SIG-M5 treated with dmso at 0.1 percent for 504 hours (cell line): ENCODE data around the gene RTP2.

ENCODE experiments used
- DNase-seq: peaks from one replicate; lab custom pipeline; 2025; ENCODE audit not compliant: unreplicated experiment; lab: John Stamatoyannopoulos, UW

The RTP2 gene, protein sequence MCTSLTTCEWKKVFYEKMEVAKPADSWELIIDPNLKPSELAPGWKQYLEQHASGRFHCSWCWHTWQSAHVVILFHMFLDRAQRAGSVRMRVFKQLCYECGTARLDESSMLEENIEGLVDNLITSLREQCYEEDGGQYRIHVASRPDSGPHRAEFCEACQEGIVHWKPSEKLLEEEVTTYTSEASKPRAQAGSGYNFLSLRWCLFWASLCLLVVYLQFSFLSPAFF

DNA sequence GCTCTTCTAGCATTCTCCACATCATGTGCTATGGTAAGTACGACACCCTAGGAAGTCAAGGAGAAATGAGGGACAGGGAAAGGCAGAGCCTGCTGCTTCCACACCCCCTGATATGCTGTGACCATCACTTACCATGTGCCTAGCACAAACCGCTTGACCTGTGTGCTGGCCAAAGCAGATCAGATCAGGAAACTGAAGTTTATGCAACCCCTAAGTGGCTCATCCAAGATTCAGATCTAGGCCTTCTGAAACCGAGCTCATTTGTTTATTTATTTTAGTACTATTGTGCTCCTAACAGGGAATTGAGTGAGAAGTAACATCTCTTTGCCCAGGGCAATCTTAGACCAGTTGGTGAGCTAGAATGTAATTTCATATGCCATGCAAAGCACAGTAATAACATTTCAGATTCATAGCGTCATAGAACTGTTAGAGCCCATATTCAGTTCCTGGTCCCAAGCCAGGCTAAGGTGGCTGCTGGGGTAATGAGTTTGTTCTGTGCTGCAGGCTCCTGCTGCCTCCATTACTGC, at the start of gene RTP2:
Gene RTP2, minus strand, starts transcription at position 51 of the 527 bp plus-strand sequence. CDS start 429 bp downstream, outside the sequence.
- DNase-seq = no peak

DNA sequence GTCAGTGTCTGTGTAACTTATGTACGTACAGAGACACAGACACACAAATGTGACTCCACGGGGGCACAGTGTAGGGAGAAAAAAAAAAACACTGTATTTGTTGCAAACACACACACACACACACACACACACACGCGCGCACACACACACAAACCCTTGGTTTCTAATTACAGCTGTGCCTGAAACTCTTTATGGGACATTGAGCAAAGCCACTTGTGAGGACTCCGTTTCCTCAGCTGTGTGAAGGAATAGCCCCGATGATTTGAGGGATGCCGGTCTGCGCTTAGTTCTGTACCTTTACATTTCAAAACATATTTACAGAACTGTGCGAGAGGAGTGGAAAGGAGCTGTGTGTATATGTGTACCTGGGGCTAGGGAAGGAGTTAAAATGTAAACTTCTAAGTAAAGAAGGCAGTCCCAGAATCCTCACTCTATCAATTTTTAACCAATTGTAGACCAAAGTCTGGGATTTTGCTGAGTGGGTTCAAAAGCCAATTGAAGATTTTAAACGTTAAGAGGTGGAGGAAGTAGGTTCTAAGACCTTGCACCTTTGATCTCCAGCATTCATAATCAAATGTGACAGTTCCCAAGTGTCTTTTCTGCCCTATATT, 48.3 kb upstream of the RTP2 start:
- no peak for DNase-seq

DNA sequence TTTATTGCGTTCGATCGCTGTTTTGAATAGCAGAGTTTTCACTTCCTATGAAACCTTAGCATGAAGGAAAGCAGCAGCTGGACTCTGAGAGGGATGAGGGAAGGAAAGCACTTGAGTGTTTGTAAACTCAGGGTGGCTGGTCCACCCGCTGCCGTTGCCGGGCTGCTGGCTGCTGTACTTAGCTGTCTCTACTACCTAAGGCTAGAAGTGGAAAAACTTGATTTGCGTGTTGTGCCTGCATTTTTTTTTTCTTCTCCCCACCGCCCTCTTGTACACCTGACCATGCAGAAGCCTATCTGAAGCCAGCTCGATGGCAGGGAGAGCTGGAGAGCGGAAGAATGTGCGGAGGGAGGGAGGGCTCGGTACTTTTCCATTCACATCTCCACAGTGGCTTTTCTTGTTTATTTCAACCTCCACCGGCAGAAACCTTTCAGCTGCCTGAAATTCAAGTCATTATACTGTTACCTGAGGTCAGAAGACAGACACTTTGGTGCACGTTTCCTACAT, 47.7 kb upstream of the RTP2 start:
- peak; percentile 71 for DNase-seq

DNA sequence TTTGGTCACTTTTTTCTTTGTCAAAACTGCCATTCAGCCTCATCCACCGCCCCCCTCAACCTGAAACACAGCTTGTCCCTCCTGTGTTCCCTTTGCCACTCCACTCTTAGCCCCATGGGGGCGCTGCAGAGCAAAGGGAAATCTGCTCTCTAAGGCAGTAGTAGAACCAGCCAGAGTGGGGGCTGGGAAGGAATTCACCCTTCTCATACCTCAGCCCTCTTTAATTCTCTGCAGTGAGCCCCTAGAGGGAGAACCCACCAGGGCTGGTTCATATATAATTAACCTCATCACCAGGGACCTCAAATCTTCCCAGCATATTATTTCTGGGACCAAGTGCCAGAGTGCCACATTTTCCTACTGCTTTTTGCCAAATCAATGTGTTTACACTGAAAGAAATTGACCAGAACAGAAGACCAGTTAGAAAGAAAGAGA, 45.7 kb upstream of the RTP2 start:
- peak; percentile 75 for DNase-seq

DNA sequence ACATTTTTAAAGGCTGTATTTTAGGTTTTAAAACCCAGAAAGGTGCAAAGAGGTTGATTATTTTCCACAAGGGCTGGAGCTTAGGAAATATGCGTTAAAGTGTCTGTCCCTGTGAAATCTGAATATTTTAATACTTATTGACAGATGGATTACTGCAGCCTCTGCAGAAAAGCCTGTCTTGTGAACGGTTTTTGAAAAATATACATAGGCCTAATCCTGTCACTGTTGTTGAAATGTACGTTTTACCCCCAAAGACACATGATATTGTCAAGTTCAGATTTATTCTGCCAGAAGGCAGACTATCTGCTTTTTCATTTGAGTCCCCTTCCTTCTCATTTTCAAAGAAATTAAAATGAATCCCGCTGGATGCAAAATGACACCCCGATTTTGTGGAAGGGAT, 45.1 kb upstream of the RTP2 start:
- DNase-seq = no peak

DNA sequence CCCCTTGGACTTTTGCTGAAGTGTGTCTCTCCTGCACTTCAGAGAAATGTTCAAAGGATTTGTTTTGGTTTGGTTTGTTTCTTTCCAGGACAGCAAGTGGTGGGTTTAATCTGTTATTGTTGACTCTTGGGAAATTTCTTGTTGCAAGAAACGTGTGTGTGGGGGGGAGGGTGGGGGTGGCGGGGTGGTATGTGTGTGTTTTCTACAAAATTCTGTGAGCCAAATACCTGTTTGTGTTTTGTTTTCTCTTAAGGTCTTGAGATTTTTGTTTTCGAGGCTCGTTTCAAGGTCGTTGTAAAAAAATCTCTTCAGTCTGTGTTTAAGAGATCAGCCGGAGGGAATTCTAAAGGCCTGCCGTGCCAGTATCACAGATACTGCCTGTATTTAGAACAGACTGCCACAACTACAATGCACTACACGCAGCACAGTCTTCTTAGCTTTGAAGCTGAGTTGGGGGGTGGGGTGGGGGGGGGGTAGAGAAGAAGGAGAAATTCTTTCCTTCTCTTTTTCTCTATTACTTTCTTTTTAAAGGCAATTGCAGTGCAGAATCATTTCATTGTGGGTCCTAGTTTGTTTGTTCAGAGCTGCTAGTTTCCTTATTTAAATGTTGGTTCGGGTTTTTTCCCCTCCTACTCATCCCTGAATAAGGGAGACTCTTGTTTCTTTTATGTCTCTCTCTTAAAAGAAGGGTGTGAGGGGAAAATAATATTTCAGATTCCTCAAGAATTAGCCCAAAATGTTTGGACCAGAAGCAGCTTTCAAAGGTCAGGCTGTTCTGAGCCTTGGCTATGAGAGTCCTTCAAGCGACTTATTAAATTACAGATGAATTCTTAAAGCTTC, 44.3 kb upstream of the RTP2 start:
- DNase-seq = no peak

DNA sequence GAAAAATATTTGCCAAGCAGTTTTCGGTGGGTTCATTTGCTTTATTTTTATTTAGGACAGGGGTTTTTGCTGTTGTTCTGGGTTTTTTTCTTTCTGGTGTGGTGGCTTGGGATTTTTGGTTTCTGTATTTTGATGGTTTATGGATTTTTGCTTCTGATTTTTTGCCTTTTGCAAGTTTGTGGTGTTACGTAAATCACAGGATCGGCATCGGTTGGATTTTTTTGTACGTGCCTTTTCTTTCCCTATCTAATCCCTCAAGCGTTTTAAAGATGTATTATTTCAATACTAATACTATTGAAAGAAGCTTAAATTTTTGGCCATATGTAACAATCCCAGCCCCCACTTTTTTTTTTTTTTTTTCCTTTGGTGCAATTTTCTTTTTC, 43.7 kb upstream of the RTP2 start:
- no peak for DNase-seq

DNA sequence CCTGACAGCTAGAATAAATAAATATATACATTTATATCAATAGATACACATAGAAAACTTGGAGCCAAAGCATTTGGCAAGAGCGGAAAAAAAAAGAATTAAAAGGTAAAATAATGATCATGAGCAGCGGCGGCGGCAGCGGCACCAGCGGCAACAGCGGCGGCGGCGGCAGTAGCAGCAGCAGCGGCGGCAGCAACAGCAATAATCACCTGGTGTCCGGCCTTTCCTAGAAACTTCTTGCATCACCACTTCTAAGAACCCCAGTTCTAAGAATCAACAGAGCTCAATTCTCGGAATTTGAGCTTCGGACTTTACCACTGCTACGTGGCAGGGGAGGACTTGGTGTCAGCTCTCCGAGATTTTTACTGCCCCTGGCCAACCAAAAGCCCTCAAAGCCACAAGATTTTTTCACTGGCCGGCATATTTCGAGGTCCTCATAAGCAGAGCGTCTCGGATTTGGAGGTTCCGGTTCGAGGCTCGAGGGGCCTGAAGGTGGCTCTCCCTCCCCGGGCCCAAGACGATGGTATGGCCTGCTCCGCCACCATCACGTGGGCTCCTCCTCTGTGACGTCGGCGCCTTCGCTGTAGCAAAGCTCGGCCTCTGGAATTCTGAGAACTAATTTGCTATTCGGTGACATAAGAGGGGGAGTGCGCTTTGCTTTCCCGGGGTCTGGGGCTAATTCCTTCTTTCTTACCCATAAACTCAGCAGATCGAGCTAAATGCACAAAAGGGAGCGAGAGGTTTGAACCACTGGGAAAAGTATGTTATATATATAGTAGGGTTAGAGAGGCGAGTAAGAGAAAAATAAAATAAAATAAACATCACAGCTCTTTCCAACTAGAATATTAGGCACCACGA, 43.1 kb upstream of the RTP2 start, which contains the start of gene BCL6:
Gene BCL6, minus strand, starts transcription at position 268 of the 858 bp plus-strand sequence. CDS start 11,775 bp downstream, outside the sequence.
- DNase-seq = peak; percentile 95

DNA sequence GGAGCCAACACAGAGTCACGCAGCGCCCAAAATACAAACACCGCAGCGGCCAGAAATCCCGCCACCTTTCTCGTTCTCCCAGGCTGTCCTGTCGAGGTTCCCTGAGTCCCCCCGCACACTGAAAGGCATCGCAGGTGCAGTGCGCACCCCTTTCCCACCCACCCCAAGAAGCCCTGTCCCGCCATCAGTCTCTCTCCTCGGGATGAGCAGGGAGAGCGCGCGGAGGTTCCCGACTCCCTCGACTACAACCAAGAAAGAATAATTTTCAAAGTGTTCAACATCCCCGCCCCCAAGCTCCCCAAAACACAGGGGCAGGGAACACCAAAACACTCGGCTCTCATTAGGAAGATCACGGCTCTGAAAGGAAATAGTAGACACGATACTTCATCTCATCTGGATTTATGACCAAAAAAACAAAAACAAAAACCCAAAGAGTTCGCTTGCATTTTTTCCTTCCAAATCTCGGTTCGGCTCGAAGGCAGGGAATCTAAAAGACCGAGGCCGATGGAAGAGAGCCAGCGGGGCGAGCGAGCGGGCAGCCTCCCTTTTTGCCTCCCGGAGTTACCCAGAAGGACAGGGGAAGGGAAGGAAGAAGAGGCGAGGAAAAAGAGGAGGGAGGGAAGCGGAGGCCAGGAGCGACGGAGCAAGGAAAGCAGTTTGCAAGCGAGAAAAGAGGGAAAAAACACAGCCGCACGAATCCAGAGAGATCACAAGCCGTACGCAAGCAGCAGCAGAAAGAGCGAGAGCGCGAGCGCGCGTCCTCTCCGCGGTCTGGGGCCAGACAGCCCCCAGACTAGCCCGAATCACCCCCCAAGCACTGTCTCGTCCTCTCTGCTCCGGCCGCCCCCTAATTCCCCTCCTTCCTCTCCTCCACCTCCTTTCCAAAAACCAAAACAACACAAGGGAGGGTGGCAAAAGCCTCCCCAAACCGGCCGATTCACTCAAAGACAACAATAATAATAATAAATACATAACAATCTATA, 42.1 kb upstream of the RTP2 start:
- peak; percentile 36 for DNase-seq

DNA sequence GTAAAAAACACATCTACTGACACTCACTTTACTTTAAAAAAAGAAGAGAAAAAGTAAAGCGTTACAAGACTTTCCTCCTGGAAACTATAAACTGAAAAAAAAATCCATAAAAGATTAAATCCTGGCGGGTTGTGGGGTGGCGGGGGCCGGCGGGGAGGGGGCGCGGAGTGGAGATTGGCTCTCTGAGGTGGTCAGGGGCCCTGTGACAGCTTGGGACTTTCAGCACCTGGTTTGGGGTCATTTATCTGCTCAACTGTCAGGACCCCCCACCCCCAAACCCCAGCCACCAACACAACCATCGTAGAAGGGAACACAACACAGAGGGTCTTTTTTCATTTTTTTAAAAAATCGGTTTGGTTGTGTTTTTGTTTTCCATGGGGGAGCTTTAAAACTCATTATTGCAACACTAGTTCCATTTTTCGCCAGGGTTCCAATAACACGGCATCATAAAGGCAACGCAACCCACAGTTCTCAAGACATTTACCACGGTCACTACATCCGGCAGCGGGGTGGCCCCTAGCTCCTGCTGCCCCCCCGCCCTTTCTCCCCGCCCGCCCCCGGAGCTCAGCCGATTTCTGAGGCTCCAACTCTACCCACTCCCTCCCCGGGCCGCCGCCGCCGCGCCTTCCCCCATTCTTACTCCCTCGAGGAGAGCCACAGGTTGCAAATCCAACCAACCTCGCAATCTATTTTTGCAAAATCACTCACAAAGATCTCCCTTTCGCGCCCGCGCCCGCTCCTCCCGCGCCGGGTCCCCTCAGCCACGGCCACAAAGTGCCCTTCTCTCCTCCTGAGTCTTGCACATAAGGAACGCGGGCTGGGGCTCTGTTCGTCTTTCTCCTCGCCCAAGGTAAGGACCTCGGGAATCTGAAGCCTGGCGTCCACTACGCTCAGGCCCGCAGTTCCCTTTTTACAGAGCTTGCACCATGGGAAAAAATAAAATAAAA, 41.1 kb upstream of the RTP2 start:
- DNase-seq = peak; percentile 58

DNA sequence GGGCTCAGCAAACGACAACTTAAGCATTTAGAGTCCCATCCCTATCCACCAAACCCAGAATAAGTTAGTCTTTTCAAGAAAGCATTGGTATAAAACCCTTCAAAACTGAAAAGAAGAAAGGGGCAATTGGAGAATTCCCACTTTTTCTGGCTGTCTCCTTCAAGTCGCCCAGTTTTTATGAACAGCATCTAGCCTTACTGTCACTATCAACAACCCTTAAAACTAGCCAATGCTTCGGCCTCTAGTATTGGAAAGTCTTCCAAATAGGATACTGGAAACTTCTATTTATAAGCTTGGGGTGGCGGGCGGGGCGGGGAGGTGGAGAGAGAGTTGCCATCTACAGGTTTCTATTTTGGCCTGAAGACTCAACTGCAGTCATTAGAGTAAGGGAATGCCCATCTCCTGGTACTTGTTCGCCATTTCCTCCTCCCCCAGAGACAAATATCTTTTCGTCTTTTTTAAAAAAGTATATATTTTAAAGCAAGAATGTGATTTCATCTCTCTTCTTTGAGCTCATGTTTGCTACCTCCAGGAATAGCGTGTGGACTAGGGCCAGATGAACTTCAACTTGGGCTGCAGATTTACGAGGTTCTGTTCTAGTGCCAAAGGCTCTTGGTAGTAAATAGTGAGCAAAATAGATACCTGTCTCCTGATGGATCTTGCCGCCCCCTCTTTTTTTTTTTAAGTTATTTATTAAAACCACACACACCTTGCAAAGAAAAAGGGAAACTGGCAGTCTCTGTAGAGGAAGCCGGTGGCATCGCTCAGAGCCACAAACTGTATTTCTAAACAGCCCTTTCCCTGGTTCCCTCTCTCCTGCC, 40.2 kb upstream of the RTP2 start:
- peak; percentile 28 for DNase-seq

DNA sequence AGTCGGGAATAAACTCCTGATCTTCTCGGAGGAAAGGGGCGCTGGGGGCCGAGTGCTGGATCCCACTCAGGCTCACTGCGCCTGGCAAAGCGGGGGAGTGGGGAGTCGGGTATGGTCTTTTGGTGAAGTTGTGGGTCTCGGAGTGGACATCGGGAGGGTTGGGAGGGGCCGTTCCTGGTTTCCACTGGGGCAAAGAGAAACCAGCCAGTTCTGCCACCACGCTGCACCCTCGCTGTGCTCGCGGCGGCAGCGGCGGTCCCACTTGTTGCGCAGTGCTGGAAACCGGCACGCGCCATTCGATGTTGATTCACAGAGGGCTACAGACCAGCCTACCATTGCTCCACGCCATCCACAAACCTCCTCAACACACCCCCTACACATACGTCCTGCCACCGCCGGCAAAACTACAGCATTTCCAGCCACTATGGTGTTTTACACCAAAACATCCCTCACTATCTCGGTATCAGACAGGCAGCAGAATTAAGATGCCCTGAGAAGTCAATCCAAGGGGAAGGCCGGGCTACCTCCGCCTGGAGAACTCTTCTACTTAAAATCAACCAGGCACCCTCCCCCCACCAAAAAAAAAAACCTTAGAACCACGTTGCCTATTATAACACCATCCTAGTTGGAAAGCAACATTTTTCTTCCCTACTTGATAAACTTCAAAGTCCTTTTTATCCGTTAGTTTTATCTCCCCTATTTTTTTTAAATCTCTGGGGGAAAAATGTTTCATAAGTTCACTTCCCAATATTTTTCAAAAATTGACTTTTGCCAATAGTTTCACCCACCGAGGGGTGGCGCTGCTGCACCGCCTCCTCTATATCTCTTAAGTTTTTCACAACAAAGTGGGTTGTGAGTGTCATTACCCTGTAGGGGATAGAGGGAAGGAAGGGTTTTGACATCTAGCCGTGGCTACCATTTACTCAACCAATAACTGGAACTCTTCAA, 39.3 kb upstream of the RTP2 start:
- DNase-seq = peak; percentile 92

DNA sequence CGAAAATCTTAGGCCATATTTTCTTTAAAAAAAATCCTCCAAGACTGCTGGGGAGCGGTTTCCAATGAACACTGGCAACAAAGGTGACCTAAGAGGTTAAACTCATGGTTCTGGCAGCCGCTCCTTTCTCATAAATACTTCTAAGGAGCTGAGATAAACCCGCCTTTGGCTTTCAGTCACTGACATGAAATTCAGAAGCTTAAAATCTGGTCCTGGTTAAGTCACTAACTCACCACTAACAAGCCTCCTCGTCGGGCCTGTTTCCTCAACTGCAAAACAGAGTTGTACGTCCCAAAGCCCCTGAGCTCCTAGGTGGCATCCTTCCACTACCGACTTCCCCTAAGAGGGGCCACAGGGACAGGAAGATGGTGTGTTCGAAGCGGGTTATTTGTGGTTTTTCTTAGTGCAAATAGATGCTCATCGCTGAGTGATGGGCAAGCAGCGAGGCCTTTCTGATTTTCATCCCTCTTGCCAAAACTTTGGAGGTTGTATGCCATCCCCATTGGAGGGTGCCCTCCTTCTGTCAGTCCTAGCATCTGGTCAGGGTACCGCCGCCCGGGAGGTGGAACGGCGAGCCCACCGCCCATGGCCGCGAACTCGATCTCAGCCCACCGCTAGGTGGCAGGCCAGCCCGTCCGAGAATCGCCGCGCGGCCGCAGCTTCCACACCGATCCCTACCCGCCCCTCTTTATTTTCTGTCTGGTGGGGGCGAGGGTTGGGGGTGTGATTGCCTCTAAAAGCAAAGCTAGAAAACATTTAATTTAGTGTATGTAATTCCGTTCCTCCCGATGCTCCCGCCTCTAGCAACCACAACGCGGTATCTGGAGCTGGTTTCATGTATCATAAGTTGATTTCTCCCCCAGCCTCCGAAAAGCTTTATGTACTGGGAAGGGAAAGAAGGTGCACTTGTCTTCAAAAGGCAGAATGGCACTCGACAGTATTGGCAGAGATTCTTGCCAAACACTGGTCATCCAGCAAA, 38.4 kb upstream of the RTP2 start:
- peak; percentile 36 for DNase-seq

DNA sequence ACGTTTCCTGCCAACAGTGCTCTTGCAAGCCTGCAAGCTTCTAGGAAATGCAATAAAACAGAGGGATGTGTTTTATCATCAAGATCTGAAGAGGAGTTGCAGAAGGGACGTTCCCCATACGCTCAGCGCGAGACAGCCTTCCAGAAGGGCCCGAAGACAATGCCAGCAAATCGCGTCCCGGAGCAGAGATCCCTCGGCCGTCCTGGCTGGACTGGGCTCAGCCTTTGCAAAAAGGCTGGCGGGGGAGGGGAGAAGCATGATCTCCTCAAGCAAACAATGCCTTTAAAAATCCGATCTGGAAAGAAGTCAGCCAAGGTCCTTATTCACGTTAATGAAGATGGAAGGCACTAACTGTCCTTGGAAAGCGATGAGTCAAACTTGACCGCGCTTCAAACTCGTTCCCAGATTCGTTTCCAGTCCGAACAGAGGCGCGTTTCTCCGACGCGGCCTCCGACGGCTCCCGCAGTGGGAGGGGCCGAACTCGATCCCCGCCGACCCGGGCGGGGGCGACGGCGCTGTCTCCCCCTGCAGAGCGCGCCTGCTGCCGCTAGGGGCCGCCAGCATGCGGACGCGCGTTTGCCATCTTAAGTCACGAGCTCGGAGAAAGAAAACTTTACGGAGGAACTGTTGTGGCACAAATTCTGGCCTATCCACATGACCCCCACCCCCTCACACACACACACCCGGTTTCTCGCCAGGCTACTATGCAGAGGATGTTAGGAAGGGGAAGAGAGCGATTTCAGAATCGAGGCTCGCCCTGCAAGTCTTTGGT, 37.4 kb upstream of the RTP2 start:
- DNase-seq = peak; percentile 80
